Chondrocyte (in vitro differentiated cells): ENCODE measurements around the gene MSH2. TPM values are rescaled to one million over a fixed set of nuclear protein-coding genes. Genes with fewer than 3 reads are reported as not detected.

Experiments
- DNase-seq: peaks from one replicate; pipeline ENCODE4 v3.0.0; 2021; ENCODE audit warnings: mixed read lengths, low spot score
- H3K27ac Mint-ChIP-seq: one replicate; pipeline ENCODE4 v1.8.0; 2021; ENCODE audit warnings: mild to moderate bottlenecking, moderate library complexity, mixed read lengths; ENCODE audit not compliant: unreplicated experiment
- H3K27me3 Mint-ChIP-seq: 2 replicates; pipeline ENCODE4 v1.8.0; 2021; ENCODE audit warnings: low read depth, mixed read lengths
- H3K36me3 Mint-ChIP-seq: 2 replicates; pipeline ENCODE4 v1.8.0; 2021; ENCODE audit warnings: low read depth, mixed read lengths
- H3K4me1 Mint-ChIP-seq: 2 replicates; pipeline ENCODE4 v1.8.0; 2021; ENCODE audit warnings: low read depth, mild to moderate bottlenecking, mixed read lengths
- H3K4me3 Mint-ChIP-seq: one replicate; pipeline ENCODE4 v1.8.0; 2021; ENCODE audit warnings: mild to moderate bottlenecking, moderate library complexity, mixed read lengths; ENCODE audit not compliant: unreplicated experiment
- H3K9me3 Mint-ChIP-seq: 2 replicates; pipeline ENCODE4 v1.8.0; 2021; ENCODE audit warnings: low read depth, mixed read lengths
- long read RNA-seq: library from polyadenylated mRNA; stranded (forward); transcript quantifications from one replicate; pipeline ENCODE4 v2.0.0, GENCODE V29; 2021
- total RNA-seq: library from RNA; stranded (reverse); gene quantifications from 3 replicates; pipeline ENCODE4 v1.2.1, GENCODE V29; 2021
- TF ChIP-seq, protein P1 (sequence below): fragments of 200-600 bp; sonication (generic); IDR thresholded peaks from 2 replicates; pipeline ENCODE4 v1.5.0; 2021; ENCODE audit warnings: antibody characterized with exemption, mild to moderate bottlenecking, moderate library complexity

The MSH2 gene
- total RNA-seq: 21.0 to 29.1 TPM (median 21.0 TPM) in 3 replicates
- long read RNA-seq, transcript MSH2-201 (16 exons, 3,307 nt): major isoform, 30 of 38 reads
- long read RNA-seq, partial matches to known transcripts: 6 of 38 reads
- long read RNA-seq, other reads (novel, unspliced or antisense): 2 of 38 reads

- TF ChIP-seq, protein P1, sequence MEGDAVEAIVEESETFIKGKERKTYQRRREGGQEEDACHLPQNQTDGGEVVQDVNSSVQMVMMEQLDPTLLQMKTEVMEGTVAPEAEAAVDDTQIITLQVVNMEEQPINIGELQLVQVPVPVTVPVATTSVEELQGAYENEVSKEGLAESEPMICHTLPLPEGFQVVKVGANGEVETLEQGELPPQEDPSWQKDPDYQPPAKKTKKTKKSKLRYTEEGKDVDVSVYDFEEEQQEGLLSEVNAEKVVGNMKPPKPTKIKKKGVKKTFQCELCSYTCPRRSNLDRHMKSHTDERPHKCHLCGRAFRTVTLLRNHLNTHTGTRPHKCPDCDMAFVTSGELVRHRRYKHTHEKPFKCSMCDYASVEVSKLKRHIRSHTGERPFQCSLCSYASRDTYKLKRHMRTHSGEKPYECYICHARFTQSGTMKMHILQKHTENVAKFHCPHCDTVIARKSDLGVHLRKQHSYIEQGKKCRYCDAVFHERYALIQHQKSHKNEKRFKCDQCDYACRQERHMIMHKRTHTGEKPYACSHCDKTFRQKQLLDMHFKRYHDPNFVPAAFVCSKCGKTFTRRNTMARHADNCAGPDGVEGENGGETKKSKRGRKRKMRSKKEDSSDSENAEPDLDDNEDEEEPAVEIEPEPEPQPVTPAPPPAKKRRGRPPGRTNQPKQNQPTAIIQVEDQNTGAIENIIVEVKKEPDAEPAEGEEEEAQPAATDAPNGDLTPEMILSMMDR: no peak
- Mint-ChIP-seq H3K27ac (peak within 1 kb of the TSS; percentile 79), H3K27me3 (no peaks in the 10 kb centered on the region), H3K4me3 (peak within 1 kb of the TSS; percentile 88), H3K36me3 (peaks cover 5% of the 10 kb centered on the region), H3K4me1 (peaks cover 25% of the 10 kb centered on the region), H3K9me3 (peaks cover 4% of the 10 kb centered on the region)
- peak; percentile 95 for DNase-seq
Observed at GRCh38 chr2:47402805-47403608, at the start of gene MSH2. Gene MSH2, plus strand, starts transcription at chr2:47403156. Its CDS starts 36 bp downstream, at chr2:47403192.

- TF ChIP-seq, protein P1: no peak
- peak overlapping the region; percentile 71 for H3K27ac Mint-ChIP-seq
- peaks cover 20% of the 10 kb centered on the region for H3K4me1 Mint-ChIP-seq
- H3K36me3 Mint-ChIP-seq: no peaks in the 10 kb centered on the region
- DNase-seq: no peak
- no peaks in the 10 kb centered on the region for H3K9me3 Mint-ChIP-seq
- no peaks in the 10 kb centered on the region for H3K27me3 Mint-ChIP-seq
- H3K4me3 Mint-ChIP-seq: no peak overlapping the region
Observed at GRCh38 chr2:47354013-47354847, 48.7 kb upstream of the MSH2 start.

GRCh38 chr2:47354848-47355204 is 48.1 kb upstream of the MSH2 start:
- Mint-ChIP-seq H3K4me1 (peaks cover 20% of the 10 kb centered on the region), H3K36me3 (no peaks in the 10 kb centered on the region), H3K4me3 (no peak overlapping the region), H3K9me3 (no peaks in the 10 kb centered on the region), H3K27me3 (no peaks in the 10 kb centered on the region), H3K27ac (no peak overlapping the region)
- TF ChIP-seq, protein P1: no peak
- no peak for DNase-seq

DNA sequence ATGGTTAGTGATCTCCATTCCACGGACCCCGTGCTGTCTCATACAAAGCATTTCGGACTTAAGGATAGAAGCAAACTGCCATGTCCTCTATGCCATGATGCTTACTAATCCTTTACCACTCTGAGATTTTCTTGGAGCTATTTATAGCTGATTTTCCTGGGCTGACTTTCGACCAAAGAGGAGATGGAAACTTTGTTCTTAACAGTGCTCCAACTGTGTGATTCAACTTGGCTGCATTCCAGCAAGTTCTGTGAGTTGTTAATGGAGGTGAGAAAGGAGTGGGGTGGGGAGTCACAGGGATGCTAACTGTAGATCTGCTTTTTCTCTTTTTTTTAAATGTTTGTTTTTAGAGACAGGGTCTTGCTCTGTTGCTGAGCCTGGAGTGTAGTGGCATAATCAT is 45.5 kb upstream of the MSH2 start:
- H3K4me3 Mint-ChIP-seq: no peak overlapping the region
- no peaks in the 10 kb centered on the region for H3K36me3 Mint-ChIP-seq
- H3K9me3 Mint-ChIP-seq: no peaks in the 10 kb centered on the region
- DNase-seq: no peak
- no peaks in the 10 kb centered on the region for H3K27me3 Mint-ChIP-seq
- TF ChIP-seq, protein P1: no peak
- peak overlapping the region; percentile 37 for H3K27ac Mint-ChIP-seq
- H3K4me1 Mint-ChIP-seq: peaks cover 20% of the 10 kb centered on the region

- H3K36me3 Mint-ChIP-seq: no peaks in the 10 kb centered on the region
- peaks cover 14% of the 10 kb centered on the region for H3K4me1 Mint-ChIP-seq
- TF ChIP-seq, protein P1: no peak
- H3K27ac Mint-ChIP-seq: no peak overlapping the region
- no peak for DNase-seq
- H3K27me3 Mint-ChIP-seq: no peaks in the 10 kb centered on the region
- no peak overlapping the region for H3K4me3 Mint-ChIP-seq
- H3K9me3 Mint-ChIP-seq: no peaks in the 10 kb centered on the region
Observed at GRCh38 chr2:47359375-47359868, 43.5 kb upstream of the MSH2 start.
